Fibroblast of lung (primary cell): ENCODE results near the gene NR2F2. TPM values are rescaled to one million over a fixed set of nuclear protein-coding genes. Genes with fewer than 3 reads are reported as not detected.

ENCODE experiments used
- DNase-seq, 2 donors: peaks; one replicate each; pipeline versions ENCODE4 v3.0.0 to v3.0.0-alpha.2; 2010; ENCODE audit warnings: low read depth in 2 of 2
- H2AFZ ChIP-seq: 2 replicates; pipeline ENCODE4 v1.5.1; 2012; ENCODE audit warnings: low read length, control low read depth, inconsistent platforms
- H3K27ac ChIP-seq: 2 replicates; pipeline ENCODE4 v1.5.1; 2011; ENCODE audit warnings: low read length, control low read depth; ENCODE audit not compliant: insufficient read depth
- H3K27me3 ChIP-seq: 2 replicates; pipeline ENCODE4 v1.5.1; 2011; ENCODE audit warnings: mild to moderate bottlenecking, low read length; ENCODE audit not compliant: control insufficient read depth, insufficient read depth
- H3K36me3 ChIP-seq: 2 replicates; pipeline ENCODE4 v1.5.1; 2011; ENCODE audit warnings: low read length; ENCODE audit not compliant: control insufficient read depth, insufficient read depth
- H3K4me1 ChIP-seq: 2 replicates; pipeline ENCODE4 v1.5.1; 2011; ENCODE audit warnings: low read length; ENCODE audit not compliant: control insufficient read depth, insufficient read depth; ENCODE audit errors: extremely low read depth
- H3K4me2 ChIP-seq: 2 replicates; pipeline ENCODE4 v1.5.1; 2011; ENCODE audit warnings: low read length, control low read depth; ENCODE audit not compliant: insufficient read depth; ENCODE audit errors: extremely low read depth
- H3K4me3 ChIP-seq, 4 experiments: fragments of 200-600 bp in 1 of 4; sonication (generic) in 1 of 4; replicated peaks in 1 of 4; 2 replicates each; pipeline ENCODE4 v1.5.1; 2011 to 2016; ENCODE audit warnings: low read length in 4 of 4, low read depth in 3 of 4, mild to moderate bottlenecking in 3 of 4, control low read depth in 2 of 4, inconsistent platforms in 1 of 4, mixed read lengths in 1 of 4; ENCODE audit not compliant: insufficient read depth in 1 of 4; ENCODE audit errors: control extremely low read depth in 1 of 4
- H3K79me2 ChIP-seq: 2 replicates; pipeline ENCODE4 v1.5.1; 2012; ENCODE audit warnings: mild to moderate bottlenecking, low read length, inconsistent platforms; ENCODE audit not compliant: control insufficient read depth, insufficient read depth
- H3K9ac ChIP-seq: 2 replicates; pipeline ENCODE4 v1.5.1; 2011; ENCODE audit warnings: mild to moderate bottlenecking, low read length, control low read depth; ENCODE audit not compliant: insufficient read depth
- H3K9me3 ChIP-seq: 2 replicates; pipeline ENCODE4 v1.5.1; 2012; ENCODE audit warnings: low read depth, low read length; ENCODE audit not compliant: control insufficient read depth, insufficient read depth
- H4K20me1 ChIP-seq: 2 replicates; pipeline ENCODE4 v1.5.1; 2011; ENCODE audit warnings: low read length; ENCODE audit not compliant: control insufficient read depth, insufficient read depth; ENCODE audit errors: extremely low read depth
- EZH2 ChIP-seq: IDR thresholded peaks from 2 replicates; pipeline ENCODE4 v1.5.1; 2012; ENCODE audit warnings: low read length, control low read depth, mild to moderate bottlenecking; ENCODE audit errors: missing control alignments
- polyA plus RNA-seq, 2 donors: library from polyadenylated mRNA; depleted of rRNA in 1 of 2; stranded (reverse) in 1 of 2; unstranded in 1 of 2; fragments of >200 nt; gene quantifications; 2 replicates each; pipeline ENCODE4 v1.2.1, GENCODE V29; 2011 to 2012; ENCODE audit warnings: missing spikeins in 1 of 2
- total RNA-seq: library from RNA; depleted of rRNA; stranded (reverse); fragments of >200 nt; gene quantifications from 2 replicates; pipeline ENCODE4 v1.2.1, GENCODE V29; 2014
- TF ChIP-seq, protein P1 (sequence below), 2 donors: IDR thresholded peaks in 1 of 2; conservative IDR thresholded peaks in 1 of 2; 1 replicate in 1 of 2; 2 replicates in 1 of 2; pipeline ENCODE4 v1.5.1; 2011 to 2012; ENCODE audit warnings: low read length in 2 of 2, control low read depth in 1 of 2, inconsistent platforms in 1 of 2, low read depth in 1 of 2, mild to moderate bottlenecking in 1 of 2

Gene NR2F2
- total and polyA plus RNA-seq, 2 donors (not counting 1 experiment from before 2014, with no cell fraction given), result 15.7 to 130 TPM

DNA sequence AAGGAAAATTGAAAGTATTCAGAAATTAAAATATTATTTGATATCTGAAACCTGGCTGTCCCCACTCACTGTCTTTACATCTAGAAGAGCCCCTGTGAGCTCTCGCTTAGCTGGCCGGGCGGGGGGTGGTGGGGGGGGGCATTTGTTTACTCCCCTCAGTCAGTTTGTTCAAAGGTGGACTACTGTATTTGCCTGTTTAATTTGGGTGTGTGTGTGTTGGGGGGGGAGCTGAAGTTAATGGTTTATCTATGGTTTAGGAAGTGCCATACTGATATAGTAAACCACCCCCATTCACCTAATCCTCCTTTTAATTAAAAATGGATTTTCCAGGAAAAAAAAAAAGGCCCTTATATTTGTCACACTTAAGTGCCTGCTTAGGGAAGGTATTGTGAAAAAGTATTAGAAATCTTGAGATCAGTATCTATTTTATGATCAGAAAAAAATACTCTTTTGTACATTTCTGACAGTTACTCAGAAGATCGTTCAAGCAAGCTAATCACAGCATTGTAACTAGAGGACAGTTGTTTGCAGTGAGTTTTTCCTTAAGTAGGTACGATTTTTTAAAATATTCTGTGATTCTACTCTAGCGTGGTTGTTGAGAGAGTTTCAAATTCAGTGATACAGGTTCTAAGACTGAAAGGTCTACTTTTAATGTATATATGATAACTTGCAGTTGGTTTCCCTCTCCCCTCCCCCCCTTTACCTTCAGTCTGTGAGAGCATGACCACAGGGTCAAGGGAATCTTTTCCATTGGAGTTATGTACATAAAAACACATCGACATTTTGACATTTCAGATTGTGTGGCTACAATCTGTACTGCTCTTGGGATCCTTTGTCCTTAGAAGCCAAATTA is 8.5 kb downstream of the NR2F2 start:
- Histone ChIP-seq H2AFZ (no peak overlapping the region), H3K4me2 (peak overlapping the region; percentile 79), H3K27me3 (no peaks in the 10 kb centered on the region), H3K9me3 (no peaks in the 10 kb centered on the region), H3K27ac (peak overlapping the region; percentile 95), H3K79me2 (peaks cover 99% of the 10 kb centered on the region), H4K20me1 (peaks cover 2% of the 10 kb centered on the region), H3K4me3 (peak overlapping the region; percentile 96 to 100 (median 100)), H3K4me1 (no peaks in the 10 kb centered on the region), H3K36me3 (peaks cover 20% of the 10 kb centered on the region), H3K9ac (peak overlapping the region; percentile 85)
- no peak for TF ChIP-seq EZH2
- TF ChIP-seq, protein P1, sequence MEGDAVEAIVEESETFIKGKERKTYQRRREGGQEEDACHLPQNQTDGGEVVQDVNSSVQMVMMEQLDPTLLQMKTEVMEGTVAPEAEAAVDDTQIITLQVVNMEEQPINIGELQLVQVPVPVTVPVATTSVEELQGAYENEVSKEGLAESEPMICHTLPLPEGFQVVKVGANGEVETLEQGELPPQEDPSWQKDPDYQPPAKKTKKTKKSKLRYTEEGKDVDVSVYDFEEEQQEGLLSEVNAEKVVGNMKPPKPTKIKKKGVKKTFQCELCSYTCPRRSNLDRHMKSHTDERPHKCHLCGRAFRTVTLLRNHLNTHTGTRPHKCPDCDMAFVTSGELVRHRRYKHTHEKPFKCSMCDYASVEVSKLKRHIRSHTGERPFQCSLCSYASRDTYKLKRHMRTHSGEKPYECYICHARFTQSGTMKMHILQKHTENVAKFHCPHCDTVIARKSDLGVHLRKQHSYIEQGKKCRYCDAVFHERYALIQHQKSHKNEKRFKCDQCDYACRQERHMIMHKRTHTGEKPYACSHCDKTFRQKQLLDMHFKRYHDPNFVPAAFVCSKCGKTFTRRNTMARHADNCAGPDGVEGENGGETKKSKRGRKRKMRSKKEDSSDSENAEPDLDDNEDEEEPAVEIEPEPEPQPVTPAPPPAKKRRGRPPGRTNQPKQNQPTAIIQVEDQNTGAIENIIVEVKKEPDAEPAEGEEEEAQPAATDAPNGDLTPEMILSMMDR (conservative IDR thresholded peaks at IDR 0.05 in 1 of 2, IDR thresholded peaks at IDR 0.05 in 1 of 2; ENCODE audit: low read depth in 1 of 2, low read length in 2 of 2), result no peak
- peak; percentile 40 to 67 for DNase-seq

- Histone ChIP-seq H3K4me1 (peaks cover 2% of the 10 kb centered on the region), H3K4me2 (peak overlapping the region; percentile 79), H4K20me1 (peaks cover 2% of the 10 kb centered on the region), H2AFZ (no peak overlapping the region), H3K27ac (peak overlapping the region; percentile 95), H3K27me3 (no peaks in the 10 kb centered on the region), H3K4me3 (peak overlapping the region; percentile 96 to 100 (median 100)), H3K9ac (peak overlapping the region; percentile 85), H3K79me2 (peaks cover 99% of the 10 kb centered on the region), H3K9me3 (no peaks in the 10 kb centered on the region), H3K36me3 (peaks cover 20% of the 10 kb centered on the region)
- DNase-seq, result peak; percentile 60 to 63
- TF ChIP-seq EZH2, result no peak
- TF ChIP-seq, protein P1 (conservative IDR thresholded peaks at IDR 0.05 in 1 of 2, IDR thresholded peaks at IDR 0.05 in 1 of 2; ENCODE audit: low read depth in 1 of 2, low read length in 2 of 2), result no peak
Observed at GRCh38 chr15:96339619-96340347, 9.3 kb downstream of the NR2F2 start.

GRCh38 chr15:96340348-96340597 is 9.8 kb downstream of the NR2F2 start:
- TF ChIP-seq EZH2, result no peak
- TF ChIP-seq, protein P1 (conservative IDR thresholded peaks at IDR 0.05 in 1 of 2, IDR thresholded peaks at IDR 0.05 in 1 of 2; ENCODE audit: low read depth in 1 of 2, low read length in 2 of 2), result no peak
- Histone ChIP-seq H4K20me1 (peaks cover under 1% of the 10 kb centered on the region), H3K4me3 (peak overlapping the region; percentile 96 to 100 (median 100)), H3K4me2 (peak overlapping the region; percentile 79), H3K79me2 (peaks cover 99% of the 10 kb centered on the region), H3K9ac (peak overlapping the region; percentile 85), H3K36me3 (peaks cover 16% of the 10 kb centered on the region), H3K27ac (peak overlapping the region; percentile 95), H3K27me3 (no peaks in the 10 kb centered on the region), H2AFZ (no peak overlapping the region), H3K9me3 (no peaks in the 10 kb centered on the region), H3K4me1 (peaks cover 2% of the 10 kb centered on the region)
- no peak for DNase-seq
